Body of pancreas (tissue), 4 donors: ENCODE results near the gene SYNE4. TPM values are rescaled to one million over a fixed set of nuclear protein-coding genes. Genes with fewer than 3 reads are reported as not detected.
A peak's percentile ranks its signal among the peaks of the same experiment; 100 is the strongest.

Experiments used
- ATAC-seq: fragments of 150-250 bp; one replicate; pipeline ENCODE4 v1.9.1; 2016
- DNase-seq, 4 donors: peaks; one replicate each; pipeline ENCODE4 v3.0.0-alpha.2; 2019
- H3K27ac ChIP-seq, 4 donors: fragments of 200-600 bp; sonication (generic); 1 replicate in 3 of 4; 2 replicates in 1 of 4; pipeline versions ENCODE4 v1.5.1 to v1.6.1; 2016 to 2019; ENCODE audit warnings: mild to moderate bottlenecking in 1 of 4, mixed read lengths in 1 of 4, moderate library complexity in 1 of 4
- H3K27me3 ChIP-seq, 2 donors: fragments of 200-600 bp; sonication (generic); one replicate each; pipeline ENCODE4 v1.6.0; 2016; ENCODE audit warnings: mild to moderate bottlenecking in 1 of 2
- H3K36me3 ChIP-seq, 2 donors: fragments of 200-600 bp; sonication (generic); replicated peaks in 1 of 2; 2 replicates each; pipeline ENCODE4 v1.5.1; 2016; ENCODE audit warnings: low read depth in 2 of 2; ENCODE audit not compliant: insufficient read depth in 1 of 2
- H3K4me1 ChIP-seq: fragments of 200-600 bp; sonication (generic); one replicate; pipeline ENCODE4 v1.6.0; 2016
- H3K4me3 ChIP-seq, 2 donors: fragments of 200-600 bp; sonication (generic); 1 replicate in 1 of 2; 2 replicates in 1 of 2; pipeline ENCODE4 v1.5.1; 2016 to 2019
- H3K9me3 ChIP-seq, 3 donors: fragments of 200-600 bp; sonication (generic); 1 replicate in 2 of 3; 2 replicates in 1 of 3; pipeline ENCODE4 v1.5.1; 2016
- POLR2A ChIP-seq, 3 donors: fragments of 450-650 bp; IDR thresholded peaks; one replicate each; pipeline ENCODE4 v1.6.1; 2016; ENCODE audit warnings: antibody characterized with exemption in 3 of 3, mild to moderate bottlenecking in 2 of 3
- WGBS, 2 donors: methylation state at CpG; one replicate each; pipeline ENCODE4 v1.1.5; 2017; 5-methylcytosine and 5-hydroxymethylcytosine counted together
- intact Hi-C: fragments of 100-400 bp; cut with DNase I; formaldehyde crosslinking; loops from one replicate; pipeline ENCODE4 v1.15.1; 2023
- total RNA-seq, 2 donors: library from RNA; depleted of rRNA; stranded (reverse); fragments of >200 nt; gene quantifications; one replicate each; pipeline ENCODE4 v1.1.0, GENCODE V29; 2016
- TF ChIP-seq, protein P1 (sequence below), 7 experiments: fragments of 450-650 bp in 4 of 7; fragments of 200-600 bp in 3 of 7; sonication (generic) in 3 of 7; IDR thresholded peaks; one replicate each; pipeline ENCODE4 v1.5.1; 2016 to 2019; ENCODE audit warnings: antibody characterized with exemption in 7 of 7

Gene SYNE4, protein sequence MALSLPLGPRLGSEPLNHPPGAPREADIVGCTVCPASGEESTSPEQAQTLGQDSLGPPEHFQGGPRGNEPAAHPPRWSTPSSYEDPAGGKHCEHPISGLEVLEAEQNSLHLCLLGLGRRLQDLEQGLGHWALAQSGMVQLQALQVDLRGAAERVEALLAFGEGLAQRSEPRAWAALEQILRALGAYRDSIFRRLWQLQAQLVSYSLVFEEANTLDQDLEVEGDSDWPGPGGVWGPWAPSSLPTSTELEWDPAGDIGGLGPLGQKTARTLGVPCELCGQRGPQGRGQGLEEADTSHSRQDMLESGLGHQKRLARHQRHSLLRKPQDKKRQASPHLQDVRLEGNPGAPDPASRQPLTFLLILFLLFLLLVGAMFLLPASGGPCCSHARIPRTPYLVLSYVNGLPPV
- total RNA-seq = 1 to 10 TPM; 4.9 to 9.3 TPM

DNA sequence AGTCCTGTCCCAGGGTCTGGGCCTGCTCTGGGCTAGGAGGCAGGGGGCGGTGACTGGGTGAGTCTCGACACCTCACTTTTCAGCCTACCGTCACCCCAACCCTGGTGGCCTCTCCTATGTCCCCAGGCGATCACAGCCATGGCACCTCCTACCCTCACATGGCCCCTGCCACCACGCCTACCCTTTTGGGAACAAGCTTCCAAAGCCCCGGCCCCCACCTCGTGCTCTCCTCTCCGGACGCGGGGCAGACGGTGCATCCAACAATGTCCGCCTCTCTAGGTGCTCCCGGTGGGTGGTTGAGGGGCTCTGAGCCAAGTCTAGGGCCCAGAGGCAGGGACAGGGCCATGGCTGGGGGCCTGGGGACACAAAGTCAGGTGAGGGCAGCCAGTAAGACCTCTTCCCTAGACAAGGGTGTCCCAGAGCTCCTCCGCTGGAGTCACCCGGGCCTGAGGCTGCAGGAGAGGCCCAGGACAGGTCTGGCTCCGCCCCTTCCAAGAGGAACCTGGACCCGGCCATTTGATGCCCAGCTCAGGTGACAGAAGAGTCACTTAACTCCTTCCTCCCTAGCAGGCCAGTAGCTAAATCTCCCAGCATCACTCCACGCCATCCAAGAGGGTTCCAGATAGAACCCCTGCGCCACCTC lies at the start of gene SYNE4:
Gene SYNE4, minus strand, starts transcription at position 478 of the 643 bp plus-strand sequence. Its CDS starts 132 bp downstream, at position 346.
- TF ChIP-seq, protein P1, sequence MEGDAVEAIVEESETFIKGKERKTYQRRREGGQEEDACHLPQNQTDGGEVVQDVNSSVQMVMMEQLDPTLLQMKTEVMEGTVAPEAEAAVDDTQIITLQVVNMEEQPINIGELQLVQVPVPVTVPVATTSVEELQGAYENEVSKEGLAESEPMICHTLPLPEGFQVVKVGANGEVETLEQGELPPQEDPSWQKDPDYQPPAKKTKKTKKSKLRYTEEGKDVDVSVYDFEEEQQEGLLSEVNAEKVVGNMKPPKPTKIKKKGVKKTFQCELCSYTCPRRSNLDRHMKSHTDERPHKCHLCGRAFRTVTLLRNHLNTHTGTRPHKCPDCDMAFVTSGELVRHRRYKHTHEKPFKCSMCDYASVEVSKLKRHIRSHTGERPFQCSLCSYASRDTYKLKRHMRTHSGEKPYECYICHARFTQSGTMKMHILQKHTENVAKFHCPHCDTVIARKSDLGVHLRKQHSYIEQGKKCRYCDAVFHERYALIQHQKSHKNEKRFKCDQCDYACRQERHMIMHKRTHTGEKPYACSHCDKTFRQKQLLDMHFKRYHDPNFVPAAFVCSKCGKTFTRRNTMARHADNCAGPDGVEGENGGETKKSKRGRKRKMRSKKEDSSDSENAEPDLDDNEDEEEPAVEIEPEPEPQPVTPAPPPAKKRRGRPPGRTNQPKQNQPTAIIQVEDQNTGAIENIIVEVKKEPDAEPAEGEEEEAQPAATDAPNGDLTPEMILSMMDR (IDR thresholded peaks at IDR 0.05) = no peak
- peak; percentile 17 to 66 (median 66) for TF ChIP-seq POLR2A (IDR thresholded peaks at IDR 0.05)
- no peaks in the 10 kb centered on the region for H3K27me3 ChIP-seq
- DNase-seq = peak; percentile 67 to 87 (median 85)
- intact Hi-C loops = no loop called here
- peak within 1 kb of the TSS; percentile 10 to 18 for H3K4me3 ChIP-seq
- peak; percentile 85 for ATAC-seq
- 8 to 19% methylated on average over 3 to 18 of the region's 19 CpGs for WGBS, 2 donors
- H3K36me3 ChIP-seq = no peaks in the 10 kb centered on the region
- no peaks in the 10 kb centered on the region for H3K9me3 ChIP-seq
- H3K4me1 ChIP-seq = peaks cover 26% of the 10 kb centered on the region
- H3K27ac ChIP-seq = peak within 1 kb of the TSS; percentile 47 to 84 (median 70)

DNA sequence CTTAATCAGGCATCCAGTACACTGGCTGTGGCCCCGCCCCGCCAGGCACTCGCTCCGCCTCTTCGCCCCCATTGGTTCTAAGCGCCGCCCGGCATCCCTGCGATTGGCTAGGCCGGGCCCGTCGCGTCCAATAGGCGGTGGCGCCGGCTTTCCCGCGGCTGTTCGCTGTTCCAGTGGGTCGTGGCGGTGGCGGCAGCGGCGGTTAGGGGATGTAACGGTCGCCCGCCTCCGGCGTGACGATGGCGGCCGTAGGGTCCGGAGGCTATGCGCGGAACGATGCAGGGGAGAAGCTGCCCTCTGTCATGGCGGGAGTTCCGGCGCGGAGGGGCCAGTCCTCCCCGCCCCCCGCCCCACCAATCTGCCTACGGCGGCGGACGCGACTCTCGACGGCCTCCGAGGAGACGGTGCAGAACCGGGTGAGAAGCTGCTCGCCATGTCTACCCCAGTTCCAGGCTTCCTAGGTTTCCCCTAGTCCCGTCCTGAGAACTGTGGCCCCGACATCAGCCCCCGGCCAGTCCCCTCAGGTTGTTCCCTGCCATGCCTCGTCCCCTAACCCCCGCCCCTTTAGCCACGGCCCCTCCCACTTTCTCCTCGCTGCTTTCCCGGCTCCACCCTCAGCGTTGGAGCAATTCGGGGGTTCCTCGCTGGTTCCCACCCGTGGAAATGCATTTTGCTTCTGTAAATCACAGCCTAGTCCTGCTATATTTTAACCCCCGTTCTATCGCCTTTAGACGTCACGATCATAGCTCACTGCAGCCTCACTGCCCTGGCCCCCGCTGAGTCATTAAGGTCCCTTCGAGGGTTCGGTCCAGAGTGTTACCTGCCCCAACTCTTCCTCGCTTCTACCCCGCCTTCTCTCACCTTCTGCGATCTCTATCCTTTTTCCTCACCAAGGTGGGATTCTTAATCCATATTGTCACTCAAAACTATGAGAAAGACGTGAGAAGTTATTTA lies 46.4 kb upstream of the SYNE4 start, which contains the start of gene WDR62:
Gene WDR62, plus strand, starts transcription at position 165 of the 954 bp plus-strand sequence. Its CDS starts 75 bp downstream, at position 240.
- Histone ChIP-seq H3K27me3 (no peaks in the 10 kb centered on the region), H3K27ac (peak within 1 kb of the TSS; percentile 85 to 95 (median 91)), H3K9me3 (no peaks in the 10 kb centered on the region), H3K4me1 (peaks cover 12% of the 10 kb centered on the region), H3K36me3 (no peaks in the 10 kb centered on the region), H3K4me3 (peak within 1 kb of the TSS; percentile 29 to 55)
- no peak for TF ChIP-seq POLR2A (IDR thresholded peaks at IDR 0.05)
- TF ChIP-seq, protein P1 (IDR thresholded peaks at IDR 0.05) = no peak
- DNase-seq = peak; percentile 92 to 95 (median 93)
- ATAC-seq = peak; percentile 85
- 0 to 2% methylated on average over 30 to 76 of the region's 76 CpGs for WGBS, 2 donors
- intact Hi-C loops = no loop called here

DNA sequence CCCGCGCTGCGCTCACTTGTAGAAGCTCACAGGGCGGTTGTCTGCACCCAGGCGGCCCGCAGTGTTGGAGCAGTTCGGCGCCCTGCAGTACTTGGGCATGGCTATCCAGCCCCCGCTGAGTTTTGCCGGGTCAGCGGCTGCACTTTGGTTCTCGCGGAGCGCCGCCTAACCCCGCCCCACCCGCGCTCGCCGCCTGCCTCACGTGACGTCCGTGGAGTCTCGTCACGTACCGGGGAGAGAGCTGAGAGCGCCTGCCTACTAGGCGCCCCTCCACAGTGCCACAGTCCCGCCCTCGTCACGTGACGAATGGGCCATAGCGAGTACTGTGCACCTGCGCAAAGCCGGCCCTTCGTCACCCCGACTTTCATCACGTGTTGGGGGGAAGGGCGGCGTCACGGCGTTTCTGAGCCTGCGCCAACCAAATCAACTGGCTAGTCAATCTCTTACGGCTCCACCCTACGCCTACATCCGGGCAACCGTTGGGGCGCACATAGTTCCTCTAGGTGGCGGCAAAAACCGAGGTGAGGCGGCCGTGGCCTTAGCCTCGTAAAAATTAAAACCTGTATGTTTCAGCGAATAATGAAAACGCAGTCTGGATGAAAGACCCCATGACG lies 45.6 kb upstream of the SYNE4 start, which contains the start of gene THAP8:
Gene THAP8, minus strand, starts transcription at position 167 of the 614 bp plus-strand sequence. Its CDS starts 68 bp downstream, at position 99.
- H3K4me1 ChIP-seq = peaks cover 12% of the 10 kb centered on the region
- WGBS, 2 donors = 0 to 2% methylated on average over 13 to 54 of the region's 56 CpGs
- H3K27me3 ChIP-seq = no peaks in the 10 kb centered on the region
- intact Hi-C loops = no loop called here
- ATAC-seq (peak; percentile 93), DNase-seq (peak; percentile 100)
- peak; percentile 69 to 90 (median 88) for TF ChIP-seq POLR2A (IDR thresholded peaks at IDR 0.05)
- TF ChIP-seq, protein P1 (IDR thresholded peaks at IDR 0.05) = peak in 6 of 7 experiments; percentile 39 to 91 (median 70)
- no peaks in the 10 kb centered on the region for H3K9me3 ChIP-seq
- peak within 1 kb of the TSS; percentile 29 to 55 for H3K4me3 ChIP-seq
- peak within 1 kb of the TSS; percentile 85 to 95 (median 91) for H3K27ac ChIP-seq
- no peaks in the 10 kb centered on the region for H3K36me3 ChIP-seq

DNA sequence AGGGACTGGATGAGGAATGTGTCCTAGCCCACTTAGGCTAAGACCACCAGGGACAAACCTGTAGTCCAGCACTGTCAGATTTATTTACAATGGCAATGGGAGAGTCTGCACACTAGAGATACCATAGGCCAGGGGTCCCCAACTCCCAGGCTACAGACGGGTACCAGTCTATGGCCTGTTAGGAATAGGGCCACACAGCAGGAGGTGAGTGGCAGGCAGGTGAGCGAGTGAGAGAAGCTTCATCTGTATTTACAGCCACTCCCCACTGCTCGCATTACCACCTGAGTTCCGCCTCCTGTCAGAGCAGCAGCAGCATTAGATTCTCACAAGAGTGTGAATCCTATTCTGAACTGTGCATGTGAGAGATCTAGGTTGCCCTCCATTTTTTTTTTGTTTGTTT lies 43.0 kb upstream of the SYNE4 start:
- ATAC-seq (no peak), DNase-seq (no peak)
- no peaks in the 10 kb centered on the region for H3K36me3 ChIP-seq
- no peak overlapping the region for H3K27ac ChIP-seq
- H3K9me3 ChIP-seq = no peaks in the 10 kb centered on the region
- H3K4me3 ChIP-seq = no peak overlapping the region
- intact Hi-C loops = no loop called here
- 91 to 94% methylated on average over 3 to 4 of the region's 4 CpGs for WGBS, 2 donors
- TF ChIP-seq, protein P1 (IDR thresholded peaks at IDR 0.05) = no peak
- TF ChIP-seq POLR2A (IDR thresholded peaks at IDR 0.05) = no peak
- peaks cover 12% of the 10 kb centered on the region for H3K4me1 ChIP-seq
- H3K27me3 ChIP-seq = no peaks in the 10 kb centered on the region
